Muscle of leg (tissue), 11 donors: ENCODE measurements around the gene SPRR2G. TPM values are rescaled to one million over a fixed set of nuclear protein-coding genes. Genes with fewer than 3 reads are reported as not detected.
"Not testable (repeated sequence)": the region's sequence is repeated elsewhere in the genome, so short reads cannot be mapped to it uniquely, and the experiment has no call there.

Source experiments
- DNase-seq: peaks from one replicate; pipeline ENCODE4 v3.0.0; 2013
- H3K27ac ChIP-seq: one replicate; pipeline ENCODE4 v1.5.1; 2013; ENCODE audit warnings: mild to moderate bottlenecking, low read length, control low read depth
- H3K27me3 ChIP-seq: one replicate; pipeline ENCODE4 v1.6.1; 2013; ENCODE audit warnings: low read length; ENCODE audit not compliant: control insufficient read depth, insufficient read depth
- H3K36me3 ChIP-seq: one replicate; pipeline ENCODE4 v1.6.1; 2013; ENCODE audit warnings: low read length; ENCODE audit not compliant: control insufficient read depth, insufficient read depth
- H3K4me1 ChIP-seq: one replicate; pipeline ENCODE4 v1.6.1; 2013; ENCODE audit warnings: low read length; ENCODE audit not compliant: control insufficient read depth, insufficient read depth
- H3K4me3 ChIP-seq: one replicate; pipeline ENCODE4 v1.5.1; 2013; ENCODE audit warnings: low read length, control low read depth
- H3K9me3 ChIP-seq: replicated peaks from 2 replicates; pipeline ENCODE4 v1.6.1; 2013; ENCODE audit warnings: low read depth, low read length; ENCODE audit not compliant: control insufficient read depth
- WGBS: methylation state at CpG from one replicate; pipeline ENCODE4 v1.1.5; 2013; ENCODE audit warnings: missing lambda C conversion rate; ENCODE audit not compliant: insufficient coverage; 5-methylcytosine and 5-hydroxymethylcytosine counted together
- polyA plus RNA-seq, 8 donors: library from polyadenylated mRNA; unstranded; fragments of 120-200 nt; gene quantifications; one replicate each; pipeline versions ENCODE4 v1.2.1 to v1.2.3, GENCODE V29; 2013; ENCODE audit warnings: inconsistent platforms in 1 of 8, low replicate concordance in 1 of 8; ENCODE audit not compliant: insufficient read length in 8 of 8, insufficient read depth in 1 of 8
- total RNA-seq: library from RNA; stranded (reverse); fragments of 120-200 nt; gene quantifications from one replicate; pipeline ENCODE4 v1.2.4, GENCODE V29; 2013

The SPRR2G gene
- total and polyA plus RNA-seq, 9 donors: not detected

GRCh38 chr1:153120945-153121344 lies 29.7 kb downstream of the SPRR2G start:
- H3K4me3 ChIP-seq: no peak overlapping the region
- H3K27ac ChIP-seq: no peak overlapping the region
- H3K27me3 ChIP-seq: no peaks in the 10 kb centered on the region
- peaks cover 3% of the 10 kb centered on the region for H3K4me1 ChIP-seq
- no peak for DNase-seq
- H3K9me3 ChIP-seq: peaks cover 2% of the 10 kb centered on the region
- no peaks in the 10 kb centered on the region for H3K36me3 ChIP-seq

GRCh38 chr1:153119491-153119971 lies 31.2 kb downstream of the SPRR2G start:
- peaks cover 3% of the 10 kb centered on the region for H3K4me1 ChIP-seq

GRCh38 chr1:153115264-153115663 lies 35.4 kb downstream of the SPRR2G start:
- not testable (repeated sequence) for DNase-seq, H3K9me3 ChIP-seq, H3K27me3 ChIP-seq, H3K4me1 ChIP-seq, H3K4me3 ChIP-seq, H3K36me3 ChIP-seq, H3K27ac ChIP-seq

More at GRCh38 chr1:153119491-153119971, 31.2 kb downstream of the SPRR2G start:
- 63% methylated on average over 2 of the region's 3 CpGs for WGBS
- Histone ChIP-seq H3K36me3 (no peaks in the 10 kb centered on the region), H3K4me3 (no peak overlapping the region), H3K27ac (no peak overlapping the region), H3K9me3 (no peaks in the 10 kb centered on the region), H3K27me3 (no peaks in the 10 kb centered on the region)
- DNase-seq: no peak

- Histone ChIP-seq H3K9me3 (no peaks in the 10 kb centered on the region), H3K4me3 (no peak within 1 kb of the TSS), H3K36me3 (no peaks in the 10 kb centered on the region), H3K4me1 (no peaks in the 10 kb centered on the region), H3K27me3 (no peaks in the 10 kb centered on the region), H3K27ac (no peak within 1 kb of the TSS)
- WGBS: 75% methylated on average over 3 of the region's 3 CpGs
- no peak for DNase-seq
Observed at GRCh38 chr1:153113416-153113815, 37.3 kb downstream of the SPRR2G start, which contains the start of gene SPRR2F. TSS of gene SPRR2F (minus strand) at chr1:153113516. CDS start at chr1:153112733, 783 bp downstream.

- WGBS: no CpG with 5 or more reads among the region's 5 CpGs
- not testable (repeated sequence) for H3K27ac ChIP-seq, H3K36me3 ChIP-seq, DNase-seq, H3K4me1 ChIP-seq, H3K9me3 ChIP-seq, H3K4me3 ChIP-seq, H3K27me3 ChIP-seq
Observed at GRCh38 chr1:153112454-153112853, 38.2 kb downstream of the SPRR2G start.

- DNase-seq: no peak
- H3K36me3 ChIP-seq: no peaks in the 10 kb centered on the region
- H3K9me3 ChIP-seq: no peaks in the 10 kb centered on the region
- H3K4me3 ChIP-seq: no peak overlapping the region
- H3K4me1 ChIP-seq: no peaks in the 10 kb centered on the region
- H3K27ac ChIP-seq: no peak overlapping the region
- no CpG with 5 or more reads among the region's 5 CpGs for WGBS
- no peaks in the 10 kb centered on the region for H3K27me3 ChIP-seq
Observed at GRCh38 chr1:153100245-153100644, 50.4 kb downstream of the SPRR2G start.

Other genes starting within 250 kb of the SPRR2G start
- gene IVL, start 242.3 kb downstream of the SPRR2G start, total RNA-seq: not detected
- gene IVL, start 242.3 kb downstream of the SPRR2G start, polyA plus RNA-seq: 1 to 10 TPM in 1 of 8 donors, under 1 TPM in 3, not detected in 4; 0.11 to 8.1 (median 0.32) TPM
- gene SPRR5, start 203.7 kb downstream of the SPRR2G start, total RNA-seq: not detected
- not detected for gene SPRR5, start 203.7 kb downstream of the SPRR2G start, polyA plus RNA-seq
- not detected for gene SPRR4, start 180.2 kb downstream of the SPRR2G start, total RNA-seq
- not detected for gene SPRR4, start 180.2 kb downstream of the SPRR2G start, polyA plus RNA-seq
- gene SPRR1A, start 166.8 kb downstream of the SPRR2G start, total RNA-seq: not detected
- not detected for gene SPRR1A, start 166.8 kb downstream of the SPRR2G start, polyA plus RNA-seq
- gene SPRR3, start 149.1 kb downstream of the SPRR2G start, total RNA-seq: not detected
- gene SPRR3, start 149.1 kb downstream of the SPRR2G start, polyA plus RNA-seq: 10 to 100 TPM in 1 of 8 donors, 1 to 10 TPM in 1, under 1 TPM in 2, not detected in 4; 0.18 to 38.9 (median 0.90) TPM
- gene SPRR1B, start 119.7 kb downstream of the SPRR2G start, total RNA-seq: not detected
- gene SPRR1B, start 119.7 kb downstream of the SPRR2G start, polyA plus RNA-seq: 1 to 10 TPM in 1 of 8 donors, under 1 TPM in 1, not detected in 6; 0.73 to 2.8 TPM
- gene SPRR2D, start 109.8 kb downstream of the SPRR2G start, total RNA-seq: not detected
- gene SPRR2D, start 109.8 kb downstream of the SPRR2G start, polyA plus RNA-seq: not detected
- gene SPRR2A, start 93.4 kb downstream of the SPRR2G start, total RNA-seq: not detected
- gene SPRR2A, start 93.4 kb downstream of the SPRR2G start, polyA plus RNA-seq: not detected
- gene SPRR2B, start 79.3 kb downstream of the SPRR2G start, total RNA-seq: not detected
- under 1 TPM in 1 of 8 donors, not detected in 7; 0.50 TPM for gene SPRR2B, start 79.3 kb downstream of the SPRR2G start, polyA plus RNA-seq
- not detected for gene SPRR2E, start 56.4 kb downstream of the SPRR2G start, total RNA-seq
- not detected for gene SPRR2E, start 56.4 kb downstream of the SPRR2G start, polyA plus RNA-seq
- gene SPRR2F, start 37.4 kb downstream of the SPRR2G start, total RNA-seq: not detected
- under 1 TPM in 1 of 8 donors, not detected in 7; 0.28 TPM for gene SPRR2F, start 37.4 kb downstream of the SPRR2G start, polyA plus RNA-seq
- not detected for gene LELP1, start 52.5 kb upstream of the SPRR2G start, total RNA-seq
- not detected for gene LELP1, start 52.5 kb upstream of the SPRR2G start, polyA plus RNA-seq
- not detected for gene PRR9, start 66.7 kb upstream of the SPRR2G start, total RNA-seq
- gene PRR9, start 66.7 kb upstream of the SPRR2G start, polyA plus RNA-seq: not detected
- gene LORICRIN, start 108.8 kb upstream of the SPRR2G start, total RNA-seq: not detected
- not detected for gene LORICRIN, start 108.8 kb upstream of the SPRR2G start, polyA plus RNA-seq
- gene PGLYRP3, start 162.1 kb upstream of the SPRR2G start, total RNA-seq: not detected
- under 1 TPM in 1 of 8 donors, not detected in 7; 0.56 TPM for gene PGLYRP3, start 162.1 kb upstream of the SPRR2G start, polyA plus RNA-seq
- gene PGLYRP4, start 198.0 kb upstream of the SPRR2G start, total RNA-seq: not detected
- under 1 TPM in 1 of 8 donors, not detected in 7; 0.74 TPM for gene PGLYRP4, start 198.0 kb upstream of the SPRR2G start, polyA plus RNA-seq
- 17.8 TPM for gene S100A9, start 207.0 kb upstream of the SPRR2G start, total RNA-seq
- 10 to 100 TPM; 23.1 to 47.3 (median 35.1) TPM for gene S100A9, start 207.0 kb upstream of the SPRR2G start, polyA plus RNA-seq
- gene S100A12, start 224.7 kb upstream of the SPRR2G start, total RNA-seq: 1.4 TPM
- 1 to 10 TPM; 1.7 to 4.6 (median 2.9) TPM for gene S100A12, start 224.7 kb upstream of the SPRR2G start, polyA plus RNA-seq
- gene S100A8, start 240.2 kb upstream of the SPRR2G start, total RNA-seq: 6.6 TPM
- 10 to 100 TPM; 12.8 to 31.9 (median 19.8) TPM for gene S100A8, start 240.2 kb upstream of the SPRR2G start, polyA plus RNA-seq